GM12872 (cell line): ENCODE data around the gene DSC3.

Source experiments
- CTCF ChIP-seq: IDR thresholded peaks from 3 replicates; pipeline ENCODE4 v1.5.1; 2011; ENCODE audit warnings: low read depth, mild to moderate bottlenecking, low read length, moderate library complexity; ENCODE audit not compliant: insufficient read depth

DSC3 gene

GRCh38 chr18:31042084-31042405, 497 bp downstream of the DSC3 start:
- TF ChIP-seq CTCF, result no peak

GRCh38 chr18:31041271-31042083, 1.1 kb downstream of the DSC3 start:
- TF ChIP-seq CTCF, result no peak

GRCh38 chr18:31040686-31041270, 1.8 kb downstream of the DSC3 start:
- TF ChIP-seq CTCF, result no peak

GRCh38 chr18:31039426-31039825, 3.1 kb downstream of the DSC3 start:
- no peak for TF ChIP-seq CTCF

- no peak for TF ChIP-seq CTCF
These were observed 8.0 kb downstream of the DSC3 start for GRCh38 chr18:31034541-31034940.

GRCh38 chr18:31030574-31031278, 11.8 kb downstream of the DSC3 start:
- no peak for TF ChIP-seq CTCF

GRCh38 chr18:31015715-31016434, 26.7 kb downstream of the DSC3 start:
- TF ChIP-seq CTCF, result no peak
